K562 (cell line): ENCODE data around the gene DHDDS. TPM values are rescaled to one million over a fixed set of nuclear protein-coding genes. Genes with fewer than 3 reads are reported as not detected.
A peak's percentile ranks its signal among the peaks of the same experiment; 100 is the strongest.

Experiments used
- BRCA1 ChIP-seq, 2 experiments: fragments of 450-650 bp in 1 of 2; sonication (generic) in 1 of 2; formaldehyde crosslinking in 1 of 2; IDR thresholded peaks; 2 replicates each; pipeline versions ENCODE4 v1.5.0 to v1.6.1; 2017 to 2020; ENCODE audit warnings: mild to moderate bottlenecking in 1 of 2, missing genetic modification reagents in 1 of 2
- CTCF ChIP-seq, 3 experiments: IDR thresholded peaks in 2 of 3; conservative IDR thresholded peaks in 1 of 3; 2 replicates each; pipeline ENCODE4 v1.5.1; 2011 to 2012; ENCODE audit warnings: low read length in 3 of 3, mild to moderate bottlenecking in 3 of 3, control low read depth in 2 of 3, improper control_type of control experiment in 1 of 3, inconsistent platforms in 1 of 3, low read depth in 1 of 3, mixed read lengths in 1 of 3, moderate library complexity in 1 of 3; ENCODE audit not compliant: insufficient read depth in 2 of 3
- FOXP1 ChIP-seq: sonication (generic); formaldehyde crosslinking; IDR thresholded peaks from 2 replicates; pipeline ENCODE4 v1.8.0; 2022; ENCODE audit warnings: mild to moderate bottlenecking, missing genetic modification reagents
- HNRNPK ChIP-seq: fragments of 200-400 bp; formaldehyde crosslinking; IDR thresholded peaks from one replicate; pipeline ENCODE4 v1.6.1; 2018; ENCODE audit warnings: mild to moderate bottlenecking, low read depth, low read length; ENCODE audit not compliant: poor library complexity, severe bottlenecking
- HNRNPUL1 ChIP-seq: fragments of 200-400 bp; formaldehyde crosslinking; IDR thresholded peaks from 2 replicates; pipeline ENCODE4 v1.6.1; 2017; ENCODE audit warnings: low read length
- JUND ChIP-seq, 2 experiments: IDR thresholded peaks; 2 replicates in 1 of 2; 3 replicates in 1 of 2; pipeline ENCODE4 v1.6.1; 2011; ENCODE audit warnings: borderline replicate concordance in 2 of 2, low read depth in 2 of 2, low read length in 2 of 2, improper control_type of control experiment in 1 of 2, missing biosample characterization in 1 of 2, missing genetic modification characterization in 1 of 2, missing genetic modification reagents in 1 of 2
- LEF1 ChIP-seq: fragments of 450-650 bp; IDR thresholded peaks from 2 replicates; pipeline ENCODE4 v1.6.1; 2016; ENCODE audit warnings: mild to moderate bottlenecking
- RBM34 ChIP-seq: fragments of 200-400 bp; formaldehyde crosslinking; IDR thresholded peaks from 2 replicates; pipeline ENCODE4 v1.6.1; 2018; ENCODE audit warnings: low read length, borderline replicate concordance; ENCODE audit not compliant: insufficient read depth
- SLC30A9 ChIP-seq: fragments of 250-450 bp; sonication (Bioruptor Pico); IDR thresholded peaks from 2 replicates; pipeline ENCODE4 v1.8.0; 2022; ENCODE audit warnings: mild to moderate bottlenecking, moderate library complexity
- SRSF9 ChIP-seq: fragments of 200-400 bp; formaldehyde crosslinking; IDR thresholded peaks from 2 replicates; pipeline ENCODE4 v1.6.1; 2017; ENCODE audit warnings: low read depth, low read length, borderline replicate concordance
- TOE1 ChIP-seq, 2 experiments: fragments of 450-650 bp in 1 of 2; sonication (generic) in 1 of 2; formaldehyde crosslinking in 1 of 2; IDR thresholded peaks; 2 replicates each; pipeline versions ENCODE4 v1.7.1 to v1.8.0; 2016 to 2022; ENCODE audit warnings: borderline replicate concordance in 2 of 2, mild to moderate bottlenecking in 2 of 2, antibody characterized with exemption in 1 of 2, inconsistent platforms in 1 of 2, low read depth in 1 of 2, missing genetic modification reagents in 1 of 2, moderate library complexity in 1 of 2
- ZNF274 ChIP-seq: IDR thresholded peaks from 2 replicates; pipeline ENCODE4 v1.6.1; 2011; ENCODE audit warnings: low read depth, mild to moderate bottlenecking, low read length, moderate library complexity, borderline replicate concordance
- ZNF444 ChIP-seq: fragments of 250-450 bp; sonication (Bioruptor Pico); IDR thresholded peaks from 2 replicates; pipeline ENCODE4 v1.4.0; 2020; ENCODE audit warnings: mild to moderate bottlenecking, moderate library complexity
- ZNF445 ChIP-seq: fragments of 250-450 bp; sonication (Bioruptor Pico); IDR thresholded peaks from 2 replicates; pipeline ENCODE4 v1.4.0; 2020; ENCODE audit warnings: low read depth, mild to moderate bottlenecking, moderate library complexity
- ZNF766 ChIP-seq: fragments of 200-800 bp; sonication (Bioruptor generic); conservative IDR thresholded peaks from 2 replicates; pipeline ENCODE4 v1.6.1; 2016; ENCODE audit warnings: missing genetic modification characterization, missing compliant biosample characterization
- ZNF830 ChIP-seq: fragments of 250-450 bp; sonication (Bioruptor Pico); IDR thresholded peaks from 2 replicates; pipeline ENCODE4 v1.5.0; 2021; ENCODE audit warnings: mild to moderate bottlenecking
- polyA plus RNA-seq, 8 experiments: library from polyadenylated mRNA; depleted of rRNA in 4 of 8; stranded (reverse) in 5 of 8; unstranded in 3 of 8; fragments of >200 nt; fragmentation: Nextera tagmentation in 2 of 8; fragmentation: Illumina TruSeq in 1 of 8; extraction: Ambion mirVana in 2 of 8; extraction: Trizol in 1 of 8; gene quantifications; 2 replicates each; pipeline versions ENCODE4 v1.2.1 to v1.2.3, GENCODE V29; 2011 to 2014; ENCODE audit warnings: inconsistent platforms in 1 of 8, missing spikeins in 1 of 8
- total RNA-seq, 7 experiments: library from RNA; depleted of rRNA in 6 of 7; stranded (reverse); fragments of >200 nt in 6 of 7; fragmentation: Illumina TruSeq in 2 of 7; extraction: Trizol in 2 of 7; gene quantifications; 2 replicates each; pipeline versions ENCODE4 v1.2.1 to v1.2.3, GENCODE V29; 2011 to 2021; ENCODE audit warnings: low replicate concordance in 1 of 7
- TF ChIP-seq, protein P1 (sequence below): fragments of 450-650 bp; IDR thresholded peaks from 2 replicates; pipeline ENCODE4 v1.6.1; 2018; ENCODE audit not compliant: partially characterized antibody
- TF ChIP-seq, protein P2 (sequence below): sonication (generic); formaldehyde crosslinking; IDR thresholded peaks from 2 replicates; pipeline ENCODE4 v1.8.0; 2022; ENCODE audit warnings: mild to moderate bottlenecking, missing genetic modification reagents

Gene DHDDS
- total and polyA plus RNA-seq, 9 of the 15 experiments (the other 6 are each of a cell fraction or from before 2014, with no cell fraction given) = 33.3 to 55.0 (median 44.3) TPM

- TF ChIP-seq, protein P1, sequence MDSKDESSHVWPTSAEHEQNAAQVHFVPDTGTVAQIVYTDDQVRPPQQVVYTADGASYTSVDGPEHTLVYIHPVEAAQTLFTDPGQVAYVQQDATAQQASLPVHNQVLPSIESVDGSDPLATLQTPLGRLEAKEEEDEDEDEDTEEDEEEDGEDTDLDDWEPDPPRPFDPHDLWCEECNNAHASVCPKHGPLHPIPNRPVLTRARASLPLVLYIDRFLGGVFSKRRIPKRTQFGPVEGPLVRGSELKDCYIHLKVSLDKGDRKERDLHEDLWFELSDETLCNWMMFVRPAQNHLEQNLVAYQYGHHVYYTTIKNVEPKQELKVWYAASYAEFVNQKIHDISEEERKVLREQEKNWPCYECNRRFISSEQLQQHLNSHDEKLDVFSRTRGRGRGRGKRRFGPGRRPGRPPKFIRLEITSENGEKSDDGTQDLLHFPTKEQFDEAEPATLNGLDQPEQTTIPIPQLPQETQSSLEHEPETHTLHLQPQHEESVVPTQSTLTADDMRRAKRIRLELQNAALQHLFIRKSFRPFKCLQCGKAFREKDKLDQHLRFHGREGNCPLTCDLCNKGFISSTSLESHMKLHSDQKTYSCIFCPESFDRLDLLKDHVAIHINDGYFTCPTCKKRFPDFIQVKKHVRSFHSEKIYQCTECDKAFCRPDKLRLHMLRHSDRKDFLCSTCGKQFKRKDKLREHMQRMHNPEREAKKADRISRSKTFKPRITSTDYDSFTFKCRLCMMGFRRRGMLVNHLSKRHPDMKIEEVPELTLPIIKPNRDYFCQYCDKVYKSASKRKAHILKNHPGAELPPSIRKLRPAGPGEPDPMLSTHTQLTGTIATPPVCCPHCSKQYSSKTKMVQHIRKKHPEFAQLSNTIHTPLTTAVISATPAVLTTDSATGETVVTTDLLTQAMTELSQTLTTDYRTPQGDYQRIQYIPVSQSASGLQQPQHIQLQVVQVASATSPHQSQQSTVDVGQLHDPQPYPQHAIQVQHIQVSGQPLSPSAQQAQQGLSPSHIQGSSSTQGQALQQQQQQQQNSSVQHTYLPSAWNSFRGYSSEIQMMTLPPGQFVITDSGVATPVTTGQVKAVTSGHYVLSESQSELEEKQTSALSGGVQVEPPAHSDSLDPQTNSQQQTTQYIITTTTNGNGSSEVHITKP = no peak
- TF ChIP-seq SRSF9 (no peak), BRCA1 (IDR thresholded peaks at IDR 0.05) (no peak), BRCA1 (CRISPR knock-in tag; IDR thresholded peaks at IDR 0.05) (no peak), SLC30A9 (CRISPR knock-in tag) (no peak), ZNF444 (no peak), HNRNPUL1 (no peak), LEF1 (no peak; the same call in 1 of the 2 replicates), FOXP1 (CRISPR knock-in tag) (peak; percentile 63; the same call in 1 of the 2 replicates), ZNF274 (no peak), ZNF830 (CRISPR knock-in tag) (0 out of 2 replicates have a peak, but pooled peaks have one; percentile 67), CTCF (IDR thresholded peaks at IDR 0.05 in 2 of 3, conservative IDR thresholded peaks at IDR 0.05 in 1 of 3; ENCODE audit: insufficient read depth in 2 of 3, low read depth in 1 of 3, low read length in 3 of 3) (peak in 2 of 3 experiments; percentile 12 to 22; a peak in 2 of 6 replicates), ZNF445 (CRISPR knock-in tag) (no peak), JUND (IDR thresholded peaks at IDR 0.05; ENCODE audit: borderline replicate concordance, low read depth, low read length) (no peak), JUND (tag; IDR thresholded peaks at IDR 0.05; ENCODE audit: borderline replicate concordance, low read depth, low read length) (0 out of 3 replicates have a peak, but pooled peaks have one; percentile 11), ZNF766 (CRISPR knock-in tag) (no peak), HNRNPK (no peak), RBM34 (no peak), TOE1 (IDR thresholded peaks at IDR 0.05; ENCODE audit: borderline replicate concordance) (no peak), TOE1 (CRISPR knock-in tag; IDR thresholded peaks at IDR 0.05; ENCODE audit: borderline replicate concordance, low read depth) (0 out of 2 replicates have a peak, but pooled peaks have one; percentile 85)
- TF ChIP-seq, protein P2, sequence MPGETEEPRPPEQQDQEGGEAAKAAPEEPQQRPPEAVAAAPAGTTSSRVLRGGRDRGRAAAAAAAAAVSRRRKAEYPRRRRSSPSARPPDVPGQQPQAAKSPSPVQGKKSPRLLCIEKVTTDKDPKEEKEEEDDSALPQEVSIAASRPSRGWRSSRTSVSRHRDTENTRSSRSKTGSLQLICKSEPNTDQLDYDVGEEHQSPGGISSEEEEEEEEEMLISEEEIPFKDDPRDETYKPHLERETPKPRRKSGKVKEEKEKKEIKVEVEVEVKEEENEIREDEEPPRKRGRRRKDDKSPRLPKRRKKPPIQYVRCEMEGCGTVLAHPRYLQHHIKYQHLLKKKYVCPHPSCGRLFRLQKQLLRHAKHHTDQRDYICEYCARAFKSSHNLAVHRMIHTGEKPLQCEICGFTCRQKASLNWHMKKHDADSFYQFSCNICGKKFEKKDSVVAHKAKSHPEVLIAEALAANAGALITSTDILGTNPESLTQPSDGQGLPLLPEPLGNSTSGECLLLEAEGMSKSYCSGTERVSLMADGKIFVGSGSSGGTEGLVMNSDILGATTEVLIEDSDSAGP = 0 out of 2 replicates have a peak, but pooled peaks have one; percentile 38
These were observed 39.6 kb downstream of the DHDDS start (continued) for GRCh38 chr1:26471498-26472319.
